Panc1 (cell line): Measurements from ENCODE around the gene SLC10A7.

ENCODE experiments used
- CTCF ChIP-seq: fragments of 450-650 bp; IDR thresholded peaks from 2 replicates; pipeline ENCODE4 v1.5.1; 2017; ENCODE audit warnings: mild to moderate bottlenecking
- POLR2AphosphoS5 ChIP-seq: IDR thresholded peaks from 2 replicates; pipeline ENCODE4 v1.6.1; 2012; ENCODE audit warnings: mild to moderate bottlenecking, low read depth, low read length, moderate library complexity
- SIN3A ChIP-seq: IDR thresholded peaks from 2 replicates; pipeline ENCODE4 v1.6.1; 2012; ENCODE audit warnings: low read depth, mild to moderate bottlenecking, low read length, moderate library complexity, borderline replicate concordance; ENCODE audit not compliant: insufficient read depth

GRCh38 chr4:146469022-146469421 is 52.7 kb downstream of the SLC10A7 start:
- TF ChIP-seq CTCF (no peak), POLR2AphosphoS5 (no peak), SIN3A (no peak)
